OCI-M2 (cell line): ENCODE measurements around the gene UNC93B1.
"Not testable (repeated sequence)": the region's sequence is repeated elsewhere in the genome, so short reads cannot be mapped to it uniquely, and the experiment has no call there.

Experiments
- DNase-seq: peaks from one replicate; lab custom pipeline; 2025; ENCODE audit not compliant: unreplicated experiment; lab: John Stamatoyannopoulos, UW

UNC93B1 gene

GRCh38 chr11:67994387-67994786, 9.5 kb downstream of the UNC93B1 start:
- not testable (repeated sequence) for DNase-seq

GRCh38 chr11:67993821-67994220, 10.1 kb downstream of the UNC93B1 start:
- DNase-seq: not testable (repeated sequence)

- not testable (repeated sequence) for DNase-seq
These were observed 12.4 kb downstream of the UNC93B1 start for GRCh38 chr11:67991347-67992121.

DNA sequence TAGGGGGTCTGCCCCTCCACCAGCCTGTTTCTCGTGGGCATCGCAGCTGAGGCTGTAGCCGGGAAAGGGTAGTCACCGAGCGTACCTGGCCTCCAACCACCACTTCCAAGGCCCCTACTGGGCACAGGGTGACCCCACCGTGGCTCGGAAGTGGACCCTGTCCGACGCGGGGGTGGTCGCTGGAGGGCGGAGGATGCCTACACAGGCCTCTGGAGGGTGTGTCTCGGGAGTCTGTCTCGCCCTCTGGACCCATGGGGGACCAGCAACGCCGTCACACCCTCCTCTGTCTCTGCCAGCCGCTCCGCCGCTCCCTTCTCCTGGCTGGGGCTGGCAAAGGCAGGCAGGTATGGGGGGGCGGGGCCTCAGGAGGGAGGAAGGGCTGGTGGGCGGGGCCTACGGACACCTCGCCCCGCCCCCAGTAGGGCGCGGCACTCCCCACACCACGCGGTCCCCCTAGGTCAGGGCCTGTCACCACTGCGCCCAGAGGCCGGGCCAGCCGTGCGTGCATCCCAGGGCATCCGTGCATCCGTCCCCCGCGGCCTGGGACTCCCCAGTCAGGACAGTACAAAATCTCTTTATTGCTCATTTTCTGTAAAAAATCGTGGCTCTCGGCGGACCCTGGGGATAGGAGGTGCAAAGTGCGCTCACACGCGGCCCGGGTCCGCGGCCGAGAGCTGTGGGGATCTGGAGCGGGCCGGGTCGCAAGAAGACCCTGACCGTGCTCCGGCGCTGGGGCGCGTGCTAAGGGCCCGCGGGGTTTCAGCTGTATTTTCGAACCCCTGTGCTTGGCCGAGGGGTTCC, 13.2 kb downstream of the UNC93B1 start:
- DNase-seq: not testable (repeated sequence)

DNA sequence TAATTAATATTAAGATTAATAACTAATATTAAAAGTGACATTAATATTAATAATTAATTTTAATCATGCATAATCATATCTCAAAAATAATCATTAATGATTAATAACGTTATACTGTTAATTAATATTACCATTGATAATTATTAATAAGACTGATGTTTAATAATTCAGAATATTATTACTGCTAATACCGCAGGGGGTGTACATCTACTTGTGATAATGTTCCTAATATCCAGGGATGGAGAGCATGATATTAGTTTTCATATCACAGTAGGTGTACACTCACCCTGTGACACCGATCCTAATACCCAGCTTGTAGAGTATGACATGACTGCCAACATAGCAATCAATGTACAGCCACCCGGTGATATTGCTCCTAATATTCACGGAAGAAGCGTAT, 18.6 kb downstream of the UNC93B1 start:
- not testable (repeated sequence) for DNase-seq

DNA sequence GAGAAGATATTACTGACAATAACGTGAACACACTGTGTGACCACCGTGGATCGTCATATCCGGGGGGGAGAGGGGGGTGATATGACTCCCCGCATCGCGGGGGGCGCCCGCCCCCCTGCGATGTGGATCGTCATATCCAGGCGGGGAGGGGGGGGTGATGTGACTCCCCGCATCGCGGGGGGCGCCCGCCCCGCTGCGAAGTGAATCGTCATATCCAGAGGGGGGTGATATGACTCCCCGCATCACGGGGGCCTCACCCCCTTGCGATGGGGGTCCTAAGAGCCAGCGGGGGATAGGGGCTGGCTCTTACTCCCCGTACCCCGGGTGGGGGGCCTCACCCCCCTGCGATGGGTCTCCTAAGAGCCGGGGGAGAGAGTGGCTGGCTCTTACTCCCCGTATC, 19.9 kb downstream of the UNC93B1 start:
- no peak for DNase-seq

- DNase-seq: not testable (repeated sequence)
These were observed 21.5 kb downstream of the UNC93B1 start for GRCh38 chr11:67982255-67982857.

DNA sequence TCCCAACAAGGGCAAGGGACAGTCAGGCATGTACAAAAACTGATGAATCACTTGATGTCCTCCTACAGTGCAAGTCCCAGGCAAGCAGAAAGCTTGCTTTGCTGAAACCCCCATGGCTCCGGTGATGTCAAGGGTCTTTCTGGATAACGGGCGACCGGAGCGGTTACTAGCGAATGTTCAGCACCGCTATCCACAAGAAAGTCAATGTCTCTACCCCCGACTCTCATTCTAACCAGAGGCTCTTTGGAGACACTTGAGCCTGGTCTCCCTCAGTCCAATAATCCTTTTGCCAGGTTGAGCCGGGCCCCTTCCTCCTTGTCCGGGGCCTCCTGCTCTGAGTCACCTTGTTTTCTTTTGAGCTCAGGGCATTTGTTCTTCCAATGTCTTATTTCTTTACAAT, 22.7 kb downstream of the UNC93B1 start:
- DNase-seq: not testable (repeated sequence)

- DNase-seq: not testable (repeated sequence)
These were observed 25.0 kb downstream of the UNC93B1 start for GRCh38 chr11:67978766-67979418.

DNA sequence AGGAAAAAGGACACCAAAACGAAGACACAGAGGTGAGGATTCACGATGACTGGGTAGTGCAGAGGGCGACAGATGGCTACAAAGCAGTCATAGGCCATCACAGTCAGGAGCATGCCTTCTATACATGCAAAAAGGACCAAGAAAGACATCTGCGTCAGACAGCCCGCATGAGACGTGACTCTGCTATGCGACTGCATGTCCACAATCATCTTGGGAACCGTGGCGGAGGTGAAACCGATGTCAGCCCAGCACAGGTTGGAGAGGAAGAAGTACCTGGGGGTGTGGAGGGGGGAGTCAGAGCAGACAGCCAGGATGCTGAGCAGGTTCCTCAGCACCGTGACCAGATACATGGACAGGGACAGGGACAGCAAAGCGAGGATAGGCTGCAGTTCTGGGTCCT, 29.2 kb downstream of the UNC93B1 start:
- DNase-seq: not testable (repeated sequence)

- DNase-seq: not testable (repeated sequence)
These were observed 38.0 kb downstream of the UNC93B1 start for GRCh38 chr11:67965830-67966348.

DNA sequence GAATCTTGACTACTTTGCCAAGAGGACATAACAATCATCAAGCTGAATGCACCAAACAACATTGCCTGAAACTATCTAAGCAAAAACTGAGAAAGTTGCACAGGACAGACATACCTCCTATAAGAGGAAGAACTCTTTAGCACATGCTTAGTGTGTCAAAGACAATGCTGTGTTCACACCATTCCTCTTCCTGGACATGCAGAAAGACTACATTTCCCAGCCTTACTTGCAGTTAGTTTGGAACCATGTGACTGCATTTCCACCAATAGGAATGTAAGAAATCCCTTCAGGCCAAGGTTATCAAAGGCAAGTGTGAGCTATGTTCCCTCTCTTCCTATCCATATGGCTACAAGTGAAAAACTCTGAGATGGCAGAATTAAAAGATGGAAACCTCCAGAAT, 39.2 kb downstream of the UNC93B1 start:
- not testable (repeated sequence) for DNase-seq

GRCh38 chr11:67963879-67964278, 40.0 kb downstream of the UNC93B1 start:
- DNase-seq: not testable (repeated sequence)

- DNase-seq: not testable (repeated sequence)
These were observed 40.7 kb downstream of the UNC93B1 start for GRCh38 chr11:67963217-67963616.

GRCh38 chr11:67956236-67956635, 47.7 kb downstream of the UNC93B1 start:
- DNase-seq: not testable (repeated sequence)

DNA sequence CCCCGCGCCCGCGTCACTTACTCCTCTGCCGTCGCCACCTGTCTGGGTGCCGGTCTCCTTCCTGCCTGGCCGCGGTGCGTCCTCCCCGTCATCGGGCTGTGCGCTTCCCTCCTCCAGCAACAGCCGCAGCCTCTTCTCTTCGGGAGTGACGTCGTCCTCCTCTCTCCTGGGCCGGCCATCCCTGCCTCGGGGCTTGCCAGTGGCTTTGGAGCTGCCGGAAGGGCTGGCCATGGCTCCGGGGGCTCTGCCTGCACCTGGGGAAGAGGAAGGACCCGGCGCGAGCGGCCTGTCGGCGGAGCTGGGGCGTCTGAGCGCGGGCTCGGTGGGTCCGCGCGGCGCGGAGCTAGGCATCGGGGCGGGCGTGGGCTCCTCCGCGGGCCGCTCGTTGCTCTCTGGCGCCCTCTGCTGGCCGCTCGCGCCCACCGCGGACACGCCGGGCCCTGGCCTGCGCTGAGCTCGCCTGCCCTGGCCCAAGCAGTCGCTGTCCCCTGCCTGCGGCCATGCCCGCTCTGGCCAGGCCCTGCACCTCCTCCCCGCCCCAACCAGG, 48.4 kb downstream of the UNC93B1 start:
- DNase-seq: not testable (repeated sequence)

DNA sequence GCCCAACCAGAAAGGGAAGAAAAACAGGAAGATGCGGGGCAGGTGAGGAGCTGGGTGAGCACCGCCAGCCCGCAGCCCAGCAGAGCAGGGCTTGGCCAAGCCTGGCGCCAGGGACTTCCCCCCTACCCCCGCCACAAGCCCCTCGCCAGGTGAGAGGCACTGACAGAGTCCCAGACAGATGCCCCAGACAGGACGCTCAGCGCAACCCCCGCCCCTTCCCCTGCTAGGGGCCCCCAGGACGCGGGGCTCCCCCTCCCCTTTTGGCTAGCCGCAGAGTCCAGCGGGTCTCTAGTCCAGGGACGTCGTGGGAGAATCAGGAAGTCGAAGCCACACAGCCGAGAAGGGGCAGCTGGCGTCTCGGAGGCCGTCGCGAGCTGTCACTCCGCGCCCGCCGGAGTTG, 48.9 kb downstream of the UNC93B1 start:
- not testable (repeated sequence) for DNase-seq

- not testable (repeated sequence) for DNase-seq
These were observed 49.6 kb downstream of the UNC93B1 start for GRCh38 chr11:67954251-67954650.

- not testable (repeated sequence) for DNase-seq
These were observed 53.2 kb downstream of the UNC93B1 start for GRCh38 chr11:67950705-67951104.

DNA sequence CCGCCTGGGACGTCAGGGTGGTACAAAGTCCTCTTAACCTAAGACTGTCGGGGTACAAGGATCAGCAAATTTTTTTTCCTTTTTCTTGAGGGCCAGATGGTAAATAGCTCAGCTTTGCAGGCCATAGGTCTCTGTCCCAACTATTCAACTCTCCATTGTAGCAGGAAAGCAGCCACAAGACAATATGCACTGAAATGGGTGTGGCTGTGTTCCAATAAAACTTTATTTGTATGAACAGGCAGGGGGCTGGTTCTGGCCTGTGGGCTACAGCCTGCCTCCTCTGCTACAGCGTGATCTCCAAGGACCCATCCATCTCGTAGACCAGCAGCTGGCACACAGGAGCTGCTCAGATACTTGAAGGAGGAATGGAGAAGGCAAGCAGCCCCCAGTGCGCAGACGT, 56.1 kb downstream of the UNC93B1 start:
- DNase-seq: not testable (repeated sequence)
